ENCODE results near the gene ARHGEF2. TPM values are rescaled to one million over a fixed set of nuclear protein-coding genes. Genes with fewer than 3 reads are reported as not detected.
A peak's percentile ranks its signal among the peaks of the same experiment; 100 is the strongest.

ARHGEF2 gene
- total and polyA plus RNA-seq, 3 experiments from 2014 or later = 18.8 to 176 (median 168) TPM

DNA sequence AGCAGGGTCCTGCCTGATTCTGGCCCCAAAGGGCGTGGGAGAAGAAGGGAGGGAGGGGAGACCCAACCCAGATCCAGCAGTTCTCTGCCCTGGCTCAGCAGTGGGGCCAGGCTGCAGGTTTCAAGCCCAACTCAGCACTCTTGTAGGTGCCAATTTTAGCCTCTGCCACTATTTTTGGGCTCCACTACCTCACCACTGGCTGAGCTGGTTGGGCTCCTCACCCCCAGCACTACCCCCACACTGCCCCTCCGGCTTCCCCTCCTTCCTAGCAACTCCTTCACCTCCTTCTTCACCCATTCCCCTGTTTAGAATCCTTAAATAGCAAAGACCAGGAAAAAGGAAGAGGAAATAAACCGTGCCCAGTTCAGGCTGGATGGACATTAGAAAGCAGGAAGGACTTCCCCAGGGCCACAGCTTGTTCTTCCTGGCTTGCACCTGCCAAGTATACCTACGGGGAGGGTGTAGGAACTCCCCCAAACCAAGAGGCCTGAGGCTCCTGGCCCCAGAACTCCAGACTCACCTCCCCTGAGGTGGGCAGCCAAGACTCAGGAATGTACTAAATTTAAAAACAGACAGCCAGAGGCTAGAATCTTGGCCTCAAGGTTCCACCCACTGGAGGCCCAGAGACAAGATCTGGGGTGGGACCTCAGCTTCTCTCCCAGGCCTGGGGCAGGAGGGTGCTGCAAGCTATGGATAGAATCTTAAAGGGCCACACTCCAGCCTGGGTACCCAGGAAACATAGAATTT, 1.4 kb upstream of the ARHGEF2 start:
- Mint-ChIP-seq H3K9me3 (no peaks in the 10 kb centered on the region), H3K27ac (peak overlapping the region; percentile 86 to 99 (median 94)), H3K36me3 (peaks cover 0 to 27% (median 0%) of the 10 kb centered on the region in 3 donors), H3K4me3 (peak overlapping the region; percentile 92 to 100 (median 98)), H3K4me1 (peaks cover 61 to 82% (median 65%) of the 10 kb centered on the region in 3 donors), H3K27me3 (no peaks in the 10 kb centered on the region)
- Histone ChIP-seq H3K4me3 (ENCODE audit: low read length) (peak overlapping the region; percentile 91), H3K27me3 (ENCODE audit: insufficient read depth, low read length, poor library complexity, severe bottlenecking) (no peaks in the 10 kb centered on the region), H3K4me1 (ENCODE audit: insufficient read depth, low read length) (peaks cover 63% of the 10 kb centered on the region), H3K9me3 (ENCODE audit: low read length) (no peaks in the 10 kb centered on the region), H3K27ac (ENCODE audit: low read depth, low read length) (peak overlapping the region; percentile 94), H3K36me3 (ENCODE audit: insufficient read depth, low read length) (no peaks in the 10 kb centered on the region)
- ChIA-PET CTCF (interaction anchor here (1.0 to 5.1 kb wide), 6 partner anchors 10 to 41 kb away, joined by 3 to 34 read pairs (median 11); no protein-coding TSS in a partner anchor), POLR2A (interaction anchor here (0.5 to 0.9 kb wide), 4 partner anchors 10 to 46 kb away, joined by 3 to 4 read pairs (median 3); partner anchors contain the start of gene KHDC4)
- no peak for DNase-seq

DNA sequence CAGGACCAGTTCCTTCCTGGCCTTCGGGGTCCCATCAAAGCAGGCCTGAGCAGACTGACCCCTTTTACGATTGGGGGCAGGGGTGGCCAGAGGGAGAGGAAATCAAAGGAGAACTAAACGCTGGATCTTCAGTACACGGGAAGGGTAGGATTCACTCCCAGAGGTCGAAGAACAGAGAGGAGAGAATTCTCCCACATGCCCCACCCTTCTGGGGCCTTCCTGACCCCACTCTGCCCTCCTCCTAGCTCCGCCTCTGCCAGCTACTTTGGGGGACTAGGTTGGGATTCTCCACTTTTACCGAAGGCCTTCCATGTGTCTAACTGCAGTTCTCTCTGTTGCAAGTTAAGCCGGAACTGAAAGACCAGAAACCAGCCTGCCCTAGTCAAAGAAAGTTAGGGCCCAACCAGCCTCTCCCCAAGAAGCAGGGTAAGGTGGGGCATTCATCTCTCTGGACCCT, 654 bp upstream of the ARHGEF2 start:
- H3K36me3 Mint-ChIP-seq = peaks cover 0 to 31% (median 0%) of the 10 kb centered on the region in 3 donors
- peaks cover 68 to 84% (median 72%) of the 10 kb centered on the region in 3 donors for H3K4me1 Mint-ChIP-seq
- Histone ChIP-seq H3K4me3 (ENCODE audit: low read length) (peak overlapping the region; percentile 91), H3K4me1 (ENCODE audit: insufficient read depth, low read length) (peaks cover 70% of the 10 kb centered on the region), H3K27me3 (ENCODE audit: insufficient read depth, low read length, poor library complexity, severe bottlenecking) (no peaks in the 10 kb centered on the region), H3K36me3 (ENCODE audit: insufficient read depth, low read length) (no peaks in the 10 kb centered on the region), H3K27ac (ENCODE audit: low read depth, low read length) (peak overlapping the region; percentile 94), H3K9me3 (ENCODE audit: low read length) (no peaks in the 10 kb centered on the region)
- H3K27me3 Mint-ChIP-seq = no peaks in the 10 kb centered on the region
- ChIA-PET POLR2A (interaction anchor here (0.5 to 3.7 kb wide), 7 partner anchors 10 to 238 kb away, joined by 3 to 31 read pairs (median 3); partner anchors contain the start of genes KHDC4 and SYT11), CTCF (interaction anchor here (0.7 to 5.1 kb wide), 7 partner anchors 9 to 119 kb away, joined by 3 to 34 read pairs (median 9); no protein-coding TSS in a partner anchor)
- H3K4me3 Mint-ChIP-seq = peak overlapping the region; percentile 92 to 100 (median 98)
- no peak for DNase-seq
- no peaks in the 10 kb centered on the region for H3K9me3 Mint-ChIP-seq
- H3K27ac Mint-ChIP-seq = peak overlapping the region; percentile 86 to 99 (median 94)

DNA sequence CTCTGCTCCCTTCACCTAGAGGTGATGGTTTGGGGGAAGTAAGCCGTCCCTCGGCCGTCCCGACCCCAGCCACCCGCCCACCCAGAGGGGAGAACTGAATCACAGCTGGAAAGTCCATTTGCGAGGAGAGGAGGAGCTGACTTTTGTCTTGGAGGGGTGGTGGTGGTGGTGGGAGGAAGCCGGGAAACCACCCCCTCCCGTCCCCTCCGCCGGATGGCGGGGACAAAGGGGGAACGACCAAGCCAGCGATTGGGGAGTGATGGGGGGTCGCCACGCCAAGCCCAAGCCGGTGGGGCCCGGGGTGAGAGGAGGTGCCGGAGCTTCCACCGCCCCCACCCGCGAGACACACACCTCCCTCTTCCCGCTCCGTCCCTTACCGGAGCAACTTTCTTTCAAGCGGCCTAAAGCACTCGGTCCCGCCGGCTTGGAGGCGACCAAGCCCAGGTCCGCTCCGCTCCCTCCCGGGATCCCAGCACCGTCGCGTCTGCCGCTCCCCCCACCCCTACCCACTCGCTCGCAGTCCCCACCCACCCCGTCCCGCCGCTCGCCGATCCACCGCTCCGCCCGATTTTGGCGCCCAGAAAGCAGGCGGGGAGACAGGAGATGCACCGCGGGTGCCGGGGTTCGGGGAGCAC, 540 bp downstream of the ARHGEF2 start:
- POLR2A ChIA-PET = interaction anchor here (0.5 to 3.7 kb wide), 9 partner anchors 8 to 409 kb away, joined by 3 to 31 read pairs (median 4); partner anchors contain the start of genes KHDC4 and SYT11
- H3K36me3 Mint-ChIP-seq = peaks cover 0 to 37% (median 3%) of the 10 kb centered on the region in 3 donors
- peaks cover 76 to 86% (median 77%) of the 10 kb centered on the region in 3 donors for H3K4me1 Mint-ChIP-seq
- CTCF ChIA-PET = interaction anchor here (0.9 to 5.1 kb wide), 11 partner anchors 10 to 118 kb away, joined by 3 to 34 read pairs (median 9); partner anchors contain the start of gene KHDC4
- Histone ChIP-seq H3K36me3 (ENCODE audit: insufficient read depth, low read length) (no peaks in the 10 kb centered on the region), H3K4me1 (ENCODE audit: insufficient read depth, low read length) (peaks cover 71% of the 10 kb centered on the region), H3K9me3 (ENCODE audit: low read length) (no peaks in the 10 kb centered on the region), H3K27me3 (ENCODE audit: insufficient read depth, low read length, poor library complexity, severe bottlenecking) (no peaks in the 10 kb centered on the region), H3K27ac (ENCODE audit: low read depth, low read length) (peak overlapping the region; percentile 94), H3K4me3 (ENCODE audit: low read length) (peak overlapping the region; percentile 91)
- peak overlapping the region; percentile 86 to 99 (median 96) for H3K27ac Mint-ChIP-seq
- H3K9me3 Mint-ChIP-seq = no peaks in the 10 kb centered on the region
- no peaks in the 10 kb centered on the region for H3K27me3 Mint-ChIP-seq
- H3K4me3 Mint-ChIP-seq = peak overlapping the region; percentile 92 to 100 (median 98)
- DNase-seq = peak; percentile 28 to 55 (median 41)

DNA sequence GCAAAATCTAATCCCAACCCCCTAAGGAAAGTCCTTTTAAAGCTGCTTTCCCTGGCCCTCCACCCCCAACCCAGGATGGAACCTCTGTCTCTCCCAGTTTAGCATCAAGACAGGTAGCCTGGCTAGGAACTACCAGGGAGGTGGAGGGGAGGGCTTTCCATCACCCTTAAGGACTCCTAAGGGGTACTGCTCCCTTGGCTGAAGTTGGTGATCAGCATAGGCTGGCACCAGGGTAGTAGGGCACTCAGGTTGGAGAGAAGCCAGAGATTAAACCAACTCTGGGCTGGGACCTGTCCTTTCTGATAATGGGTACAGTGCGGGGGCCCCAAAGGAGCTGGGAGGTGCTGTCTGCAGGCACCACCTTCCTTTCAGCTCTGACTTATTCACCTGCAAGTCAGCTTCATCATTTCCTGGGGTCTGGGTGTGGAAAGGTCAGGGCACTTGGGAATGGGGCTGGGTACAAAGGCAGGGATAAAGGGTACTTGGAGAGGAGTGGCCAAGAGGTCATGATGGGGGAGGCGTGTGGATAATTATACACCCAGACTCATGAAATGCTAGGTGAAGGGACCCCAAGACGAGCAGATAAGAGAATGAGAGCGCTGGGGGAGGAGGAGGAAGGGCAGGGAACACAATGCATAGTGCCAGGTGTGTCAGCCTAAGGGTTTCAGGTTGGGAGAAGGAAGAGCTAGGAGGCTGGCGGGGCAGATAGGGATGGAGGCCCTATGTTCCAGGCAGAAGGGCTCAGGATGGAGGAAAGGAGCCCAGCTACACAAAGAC, 1.2 kb downstream of the ARHGEF2 start:
- Histone ChIP-seq H3K4me1 (ENCODE audit: insufficient read depth, low read length) (peaks cover 71% of the 10 kb centered on the region), H3K27me3 (ENCODE audit: insufficient read depth, low read length, poor library complexity, severe bottlenecking) (no peaks in the 10 kb centered on the region), H3K36me3 (ENCODE audit: insufficient read depth, low read length) (no peaks in the 10 kb centered on the region), H3K9me3 (ENCODE audit: low read length) (no peaks in the 10 kb centered on the region), H3K4me3 (ENCODE audit: low read length) (peak overlapping the region; percentile 91), H3K27ac (ENCODE audit: low read depth, low read length) (peak overlapping the region; percentile 94)
- Mint-ChIP-seq H3K9me3 (no peaks in the 10 kb centered on the region), H3K4me1 (peaks cover 78 to 86% (median 79%) of the 10 kb centered on the region in 3 donors), H3K27ac (peak overlapping the region; percentile 86 to 99 (median 96)), H3K4me3 (peak overlapping the region; percentile 92 to 100 (median 98)), H3K27me3 (no peaks in the 10 kb centered on the region), H3K36me3 (peaks cover 0 to 44% (median 3%) of the 10 kb centered on the region in 3 donors)
- POLR2A ChIA-PET = interaction anchor here (0.5 to 3.7 kb wide), 9 partner anchors 10 to 1005 kb away, joined by 3 to 31 read pairs (median 4); partner anchors contain the start of genes KHDC4 and SYT11
- no peak for DNase-seq
- CTCF ChIA-PET = interaction anchor here (0.6 to 5.1 kb wide), 14 partner anchors 10 to 178 kb away, joined by 3 to 34 read pairs (median 4); partner anchors contain the start of gene KHDC4

DNA sequence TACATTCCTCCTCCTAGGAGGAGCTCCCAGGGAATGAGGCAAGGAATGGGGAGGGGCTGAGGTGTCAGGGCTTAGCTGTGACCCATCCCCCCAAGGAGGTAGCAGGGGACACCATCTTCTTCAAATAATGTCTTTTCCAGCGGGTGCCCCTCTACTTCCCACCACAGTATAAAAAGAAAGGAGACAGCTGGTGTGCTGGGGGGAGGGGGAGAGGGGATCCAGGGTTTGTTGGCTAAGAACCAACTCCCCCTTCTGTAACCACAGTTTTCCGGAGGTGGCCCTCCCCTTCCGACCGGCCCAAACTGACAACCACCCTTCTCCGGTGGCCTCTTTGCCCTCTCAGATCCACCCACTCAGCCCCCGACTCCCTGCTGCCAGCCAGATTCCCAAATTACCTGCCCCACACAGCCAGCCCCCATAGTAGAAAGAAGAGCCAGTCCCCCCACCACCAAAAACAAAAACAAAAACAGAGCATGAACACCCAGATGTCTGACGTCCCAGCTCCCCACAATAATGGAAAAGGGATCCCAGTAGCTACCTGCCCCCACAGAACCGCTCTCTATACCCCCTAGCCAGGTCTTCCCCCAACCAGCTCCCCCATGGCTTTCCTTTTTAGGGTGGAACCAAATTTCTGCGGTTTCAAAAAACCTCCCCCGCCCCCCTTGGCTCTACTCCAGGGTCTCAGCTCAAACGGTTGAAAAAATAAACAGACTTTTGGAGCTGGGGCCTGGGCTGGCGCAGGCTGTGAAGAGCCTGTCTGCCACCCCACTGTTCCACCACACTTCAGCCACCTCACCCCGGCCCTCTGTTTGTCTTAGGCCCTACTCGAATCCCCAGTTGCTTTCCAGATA, 2.1 kb downstream of the ARHGEF2 start:
- H3K27me3 Mint-ChIP-seq = no peaks in the 10 kb centered on the region
- H3K36me3 ChIP-seq (ENCODE audit: insufficient read depth, low read length) = no peaks in the 10 kb centered on the region
- H3K27ac Mint-ChIP-seq = peak overlapping the region; percentile 86 to 99 (median 96)
- H3K4me3 Mint-ChIP-seq = peak overlapping the region; percentile 92 to 100 (median 98)
- peaks cover 78 to 86% (median 78%) of the 10 kb centered on the region in 3 donors for H3K4me1 Mint-ChIP-seq
- POLR2A ChIA-PET = interaction anchor here (0.5 to 3.7 kb wide), 9 partner anchors 9 to 1004 kb away, joined by 3 to 31 read pairs (median 4); partner anchors contain the start of genes KHDC4 and SYT11
- H3K9me3 Mint-ChIP-seq = no peaks in the 10 kb centered on the region
- peak overlapping the region; percentile 91 for H3K4me3 ChIP-seq (ENCODE audit: low read length)
- CTCF ChIA-PET = interaction anchor here (0.6 to 5.1 kb wide), 13 partner anchors 9 to 178 kb away, joined by 3 to 34 read pairs (median 4); partner anchors contain the start of gene KHDC4
- peaks cover 70% of the 10 kb centered on the region for H3K4me1 ChIP-seq (ENCODE audit: insufficient read depth, low read length)
- H3K36me3 Mint-ChIP-seq = peaks cover 0 to 48% (median 3%) of the 10 kb centered on the region in 3 donors
- peak; percentile 50 to 86 (median 67) for DNase-seq
- no peaks in the 10 kb centered on the region for H3K9me3 ChIP-seq (ENCODE audit: low read length)
- peak overlapping the region; percentile 94 for H3K27ac ChIP-seq (ENCODE audit: low read depth, low read length)
- no peaks in the 10 kb centered on the region for H3K27me3 ChIP-seq (ENCODE audit: insufficient read depth, low read length, poor library complexity, severe bottlenecking)

DNA sequence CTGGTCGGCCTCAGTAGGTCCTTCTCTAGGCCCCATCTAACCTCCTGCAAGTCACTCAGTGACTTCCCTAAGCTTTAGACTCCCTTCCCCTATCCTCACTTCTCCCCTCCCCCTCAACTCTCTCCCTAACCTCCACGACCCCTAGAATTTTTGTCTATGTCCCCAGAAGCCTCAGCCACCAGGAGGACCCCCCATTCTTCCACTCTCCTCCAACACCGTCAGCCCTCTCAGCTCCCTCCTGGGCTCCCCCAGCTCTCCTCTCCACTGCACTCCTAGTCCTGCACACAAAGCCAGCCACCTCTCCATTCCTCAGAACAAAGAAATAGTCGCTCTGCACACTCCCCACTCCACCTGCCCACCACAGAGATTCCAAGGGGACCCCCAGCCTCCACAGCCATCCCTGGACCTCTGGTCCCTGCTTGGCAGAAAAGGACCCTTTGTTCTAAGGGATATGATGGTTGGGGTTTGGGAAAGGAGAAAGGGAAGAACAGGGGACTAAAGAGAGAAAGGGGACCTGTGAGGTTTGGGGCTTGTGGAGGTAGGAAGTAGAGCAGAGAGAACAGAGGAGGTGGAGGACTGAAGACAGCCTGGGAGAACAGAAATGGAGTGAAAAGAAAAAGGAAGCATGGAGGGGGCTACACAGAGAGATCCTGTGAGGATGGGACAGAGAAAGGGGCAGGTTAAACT, 2.8 kb downstream of the ARHGEF2 start:
- no peaks in the 10 kb centered on the region for H3K27me3 ChIP-seq (ENCODE audit: insufficient read depth, low read length, poor library complexity, severe bottlenecking)
- CTCF ChIA-PET = interaction anchor here (1.1 to 5.1 kb wide), 5 partner anchors 8 to 41 kb away, joined by 7 to 34 read pairs (median 15); partner anchors contain the start of gene KHDC4
- POLR2A ChIA-PET = interaction anchor here (0.7 to 3.7 kb wide), 5 partner anchors 8 to 53 kb away, joined by 3 to 31 read pairs (median 5); partner anchors contain the start of gene KHDC4
- peaks cover 70% of the 10 kb centered on the region for H3K4me1 ChIP-seq (ENCODE audit: insufficient read depth, low read length)
- peak overlapping the region; percentile 86 to 99 (median 96) for H3K27ac Mint-ChIP-seq
- H3K27ac ChIP-seq (ENCODE audit: low read depth, low read length) = peak overlapping the region; percentile 94
- H3K4me3 ChIP-seq (ENCODE audit: low read length) = peak overlapping the region; percentile 91
- H3K9me3 ChIP-seq (ENCODE audit: low read length) = no peaks in the 10 kb centered on the region
- H3K4me1 Mint-ChIP-seq = peaks cover 77 to 86% (median 78%) of the 10 kb centered on the region in 3 donors
- no peaks in the 10 kb centered on the region for H3K36me3 ChIP-seq (ENCODE audit: insufficient read depth, low read length)
- H3K36me3 Mint-ChIP-seq = peaks cover 0 to 52% (median 4%) of the 10 kb centered on the region in 3 donors
- H3K27me3 Mint-ChIP-seq = no peaks in the 10 kb centered on the region
- no peak for DNase-seq
- peak overlapping the region; percentile 92 to 100 (median 98) for H3K4me3 Mint-ChIP-seq
- no peaks in the 10 kb centered on the region for H3K9me3 Mint-ChIP-seq

Measured in CD8-positive, alpha-beta memory T cell (primary cell).